Measurements from ENCODE around the gene KNCN. TPM values are rescaled to one million over a fixed set of nuclear protein-coding genes. Genes with fewer than 3 reads are reported as not detected.

Gene KNCN
- total RNA-seq, 2 donors from 2014 or later: not detected

DNA sequence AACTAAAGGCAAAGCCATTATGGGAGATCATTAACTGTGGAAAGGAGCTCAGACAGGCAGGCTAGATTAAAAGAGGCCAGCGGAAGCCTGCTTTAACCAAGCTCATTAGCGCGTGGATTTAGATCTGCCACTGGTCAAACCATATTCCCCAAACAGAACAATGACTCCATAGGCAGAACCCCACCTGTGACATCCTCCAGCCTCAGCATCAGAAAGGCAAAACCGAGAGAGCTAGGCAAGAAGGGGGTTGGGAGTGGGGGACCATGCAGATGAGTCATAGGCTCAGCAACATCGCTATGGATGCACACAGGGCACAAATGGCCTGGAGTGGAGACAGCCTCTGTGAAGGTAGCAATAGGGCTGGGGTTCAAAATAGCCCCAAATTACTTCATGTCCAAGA, 32.0 kb upstream of the KNCN start:
- TF ChIP-seq, protein P1, sequence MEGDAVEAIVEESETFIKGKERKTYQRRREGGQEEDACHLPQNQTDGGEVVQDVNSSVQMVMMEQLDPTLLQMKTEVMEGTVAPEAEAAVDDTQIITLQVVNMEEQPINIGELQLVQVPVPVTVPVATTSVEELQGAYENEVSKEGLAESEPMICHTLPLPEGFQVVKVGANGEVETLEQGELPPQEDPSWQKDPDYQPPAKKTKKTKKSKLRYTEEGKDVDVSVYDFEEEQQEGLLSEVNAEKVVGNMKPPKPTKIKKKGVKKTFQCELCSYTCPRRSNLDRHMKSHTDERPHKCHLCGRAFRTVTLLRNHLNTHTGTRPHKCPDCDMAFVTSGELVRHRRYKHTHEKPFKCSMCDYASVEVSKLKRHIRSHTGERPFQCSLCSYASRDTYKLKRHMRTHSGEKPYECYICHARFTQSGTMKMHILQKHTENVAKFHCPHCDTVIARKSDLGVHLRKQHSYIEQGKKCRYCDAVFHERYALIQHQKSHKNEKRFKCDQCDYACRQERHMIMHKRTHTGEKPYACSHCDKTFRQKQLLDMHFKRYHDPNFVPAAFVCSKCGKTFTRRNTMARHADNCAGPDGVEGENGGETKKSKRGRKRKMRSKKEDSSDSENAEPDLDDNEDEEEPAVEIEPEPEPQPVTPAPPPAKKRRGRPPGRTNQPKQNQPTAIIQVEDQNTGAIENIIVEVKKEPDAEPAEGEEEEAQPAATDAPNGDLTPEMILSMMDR (IDR thresholded peaks at IDR 0.05): no peak
- intact Hi-C loops (cut with DNase I): no loop called here
- H3K4me3 ChIP-seq: no peak overlapping the region
- H3K9me3 ChIP-seq: no peaks in the 10 kb centered on the region
- DNase-seq: no peak
- peaks cover 6% of the 10 kb centered on the region for H3K36me3 ChIP-seq
- no peak overlapping the region for H3K9ac ChIP-seq (ENCODE audit: low read depth in 2 of 2, low read length in 2 of 2)
- H3K4me1 ChIP-seq: no peaks in the 10 kb centered on the region
- H3K27me3 ChIP-seq: no peaks in the 10 kb centered on the region
- no peak overlapping the region for H3K27ac ChIP-seq

DNA sequence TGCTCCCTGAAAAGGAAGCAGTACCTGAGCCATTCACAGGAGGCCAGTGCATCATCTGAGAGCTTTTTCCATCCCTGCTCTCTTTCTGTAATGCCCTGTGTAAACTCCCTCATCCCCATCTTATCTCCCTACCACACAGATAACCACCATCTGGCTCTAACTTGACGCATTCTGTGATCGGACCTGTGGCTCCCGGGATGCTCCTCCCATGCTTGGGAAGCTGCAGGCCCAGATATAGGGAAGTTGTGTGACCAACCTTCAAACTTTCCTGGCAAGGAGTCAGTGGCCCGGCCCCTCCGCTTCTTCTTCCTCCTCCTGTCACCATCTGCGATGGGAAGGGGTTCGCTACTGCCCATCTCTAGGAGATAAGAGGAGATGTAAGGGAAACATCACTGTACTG, 31.5 kb upstream of the KNCN start:
- H3K4me3 ChIP-seq: no peak overlapping the region
- intact Hi-C loops (cut with DNase I): no loop called here
- no peaks in the 10 kb centered on the region for H3K27me3 ChIP-seq
- peaks cover 6% of the 10 kb centered on the region for H3K36me3 ChIP-seq
- no peak overlapping the region for H3K9ac ChIP-seq (ENCODE audit: low read depth in 2 of 2, low read length in 2 of 2)
- no peaks in the 10 kb centered on the region for H3K9me3 ChIP-seq
- TF ChIP-seq, protein P1 (IDR thresholded peaks at IDR 0.05): no peak
- H3K4me1 ChIP-seq: no peaks in the 10 kb centered on the region
- no peak overlapping the region for H3K27ac ChIP-seq
- no peak for DNase-seq

DNA sequence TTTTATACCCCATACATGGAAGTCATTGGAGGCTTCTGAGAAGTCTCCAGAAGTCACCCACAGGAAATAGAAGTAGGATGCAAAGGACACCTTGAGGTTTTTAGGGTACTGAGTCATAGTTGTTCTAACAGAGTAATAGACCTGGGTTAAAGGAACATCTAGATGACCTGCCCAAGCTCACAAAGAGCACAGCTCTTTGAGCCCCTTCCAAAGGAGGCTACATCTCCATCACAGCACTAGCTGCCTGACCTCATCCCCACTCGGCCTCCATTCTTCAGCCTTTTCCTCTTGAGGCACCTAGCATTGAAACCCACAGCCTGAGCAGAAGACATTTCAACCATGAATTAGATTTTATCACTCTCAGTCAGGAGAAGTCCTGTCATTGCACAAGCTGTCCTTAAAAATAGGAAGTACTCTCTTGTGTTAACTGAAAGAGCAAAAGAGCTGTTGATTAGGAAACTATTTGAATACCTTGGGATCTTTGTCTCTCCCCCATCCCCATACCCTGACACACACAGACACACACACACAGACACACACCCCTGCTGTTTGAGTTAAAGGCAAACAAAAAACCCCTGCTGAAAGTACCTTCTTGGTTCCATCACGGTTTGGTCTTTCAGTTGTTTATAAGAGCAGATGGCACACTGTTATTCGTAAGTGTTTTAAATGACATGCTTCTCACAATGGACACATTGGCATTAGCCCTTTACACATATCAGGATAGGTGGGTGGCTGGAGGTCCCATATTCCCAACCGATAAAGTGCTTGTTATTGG, 30.4 kb upstream of the KNCN start:
- Histone ChIP-seq H3K4me1 (no peaks in the 10 kb centered on the region), H3K4me3 (no peak overlapping the region), H3K27me3 (no peaks in the 10 kb centered on the region), H3K27ac (no peak overlapping the region), H3K9ac (ENCODE audit: low read depth in 2 of 2, low read length in 2 of 2) (no peak overlapping the region), H3K36me3 (peaks cover 6% of the 10 kb centered on the region), H3K9me3 (no peaks in the 10 kb centered on the region)
- TF ChIP-seq, protein P1 (IDR thresholded peaks at IDR 0.05): no peak
- no peak for DNase-seq
- intact Hi-C loops (cut with DNase I): no loop called here

DNA sequence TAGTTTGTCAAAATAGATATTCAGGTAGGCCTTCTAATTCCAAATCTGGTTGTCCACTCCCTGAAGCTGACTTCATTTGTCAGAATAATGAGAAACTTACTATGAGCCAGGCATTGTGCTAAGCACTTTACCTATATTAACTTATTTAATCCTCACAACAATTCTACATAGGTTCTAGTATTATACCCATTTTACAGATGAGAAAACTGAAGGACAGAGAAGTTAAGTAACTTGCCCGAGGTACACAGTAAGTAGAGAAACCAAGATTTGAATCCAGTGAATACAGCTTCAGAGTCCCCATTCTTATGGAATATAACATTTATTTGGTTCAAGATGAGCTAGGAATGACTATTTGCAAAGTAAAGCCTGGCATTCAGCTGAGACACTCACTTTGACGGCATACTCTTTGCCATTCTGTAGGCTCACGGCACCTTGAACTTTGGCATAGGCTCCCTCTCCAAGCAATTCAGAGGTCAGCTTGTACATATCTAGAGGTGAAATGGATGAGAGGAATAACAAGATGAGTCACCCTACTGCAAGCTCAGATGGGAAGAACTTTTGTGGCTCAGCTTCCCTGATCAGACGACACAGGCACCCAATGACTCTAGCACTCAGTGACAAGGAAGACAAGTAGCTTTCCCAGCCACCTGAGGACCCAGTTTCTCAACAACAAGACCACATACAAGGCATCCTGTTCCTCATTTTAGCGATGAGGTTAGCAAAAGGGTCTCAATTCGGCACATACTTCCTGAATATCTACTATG, 28.9 kb upstream of the KNCN start:
- intact Hi-C loops (cut with DNase I): no loop called here
- no peaks in the 10 kb centered on the region for H3K27me3 ChIP-seq
- no peaks in the 10 kb centered on the region for H3K4me1 ChIP-seq
- TF ChIP-seq, protein P1 (IDR thresholded peaks at IDR 0.05): no peak
- no peak overlapping the region for H3K4me3 ChIP-seq
- H3K36me3 ChIP-seq: peaks cover 6% of the 10 kb centered on the region
- no peak for DNase-seq
- H3K9ac ChIP-seq (ENCODE audit: low read depth in 2 of 2, low read length in 2 of 2): no peak overlapping the region
- H3K9me3 ChIP-seq: no peaks in the 10 kb centered on the region
- no peak overlapping the region for H3K27ac ChIP-seq

DNA sequence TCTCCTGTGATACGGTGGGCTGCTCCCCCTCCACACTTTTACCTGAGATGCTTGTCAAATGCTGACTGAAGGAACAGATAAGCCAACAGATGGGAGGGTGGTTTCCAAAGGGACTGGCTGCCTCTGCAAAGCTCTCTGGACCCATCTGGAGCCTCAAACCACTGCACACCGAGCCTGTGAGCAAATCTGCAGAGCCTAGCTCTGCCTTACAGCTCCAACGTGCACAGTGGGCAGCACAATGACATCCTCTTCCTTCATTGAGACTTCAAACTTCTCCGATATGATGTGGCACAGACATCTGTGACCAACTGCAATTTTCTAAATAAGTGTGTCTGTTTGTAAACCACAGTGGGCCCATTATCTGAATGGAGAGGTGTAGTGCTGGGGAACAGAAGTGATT, 26.2 kb upstream of the KNCN start:
- H3K36me3 ChIP-seq: peaks cover 6% of the 10 kb centered on the region
- intact Hi-C loops (cut with DNase I): no loop called here
- TF ChIP-seq, protein P1 (IDR thresholded peaks at IDR 0.05): no peak
- no peak for DNase-seq
- H3K9me3 ChIP-seq: no peaks in the 10 kb centered on the region
- no peak overlapping the region for H3K9ac ChIP-seq (ENCODE audit: low read depth in 2 of 2, low read length in 2 of 2)
- H3K4me1 ChIP-seq: no peaks in the 10 kb centered on the region
- H3K27ac ChIP-seq: no peak overlapping the region
- H3K27me3 ChIP-seq: no peaks in the 10 kb centered on the region
- no peak overlapping the region for H3K4me3 ChIP-seq
